ENCODE results near the gene WDR44.
A peak's percentile ranks its signal among the peaks of the same experiment; 100 is the strongest.

The WDR44 gene

GRCh38 chrX:118345045-118345463, 852 bp upstream of the WDR44 start:
- Histone ChIP-seq H3K4me3 (ENCODE audit: low read length) (peak overlapping the region; percentile 73), H3K36me3 (ENCODE audit: control insufficient read depth, low read length) (no peaks in the 10 kb centered on the region), H3K4me2 (ENCODE audit: low read length) (peak overlapping the region; percentile 77), H4K20me1 (ENCODE audit: control insufficient read depth, insufficient read depth, low read depth, low read length) (no peaks in the 10 kb centered on the region), H3K4me1 (ENCODE audit: control insufficient read depth, low read length) (peaks cover 27% of the 10 kb centered on the region), H3K27me3 (ENCODE audit: control insufficient read depth, low read length) (no peaks in the 10 kb centered on the region), H3K9me3 (ENCODE audit: control insufficient read depth, insufficient read depth, low read length) (no peaks in the 10 kb centered on the region), H3K79me2 (ENCODE audit: control insufficient read depth, low read length) (peaks cover 34% of the 10 kb centered on the region), H3K27ac (ENCODE audit: low read depth, low read length) (peak overlapping the region; percentile 53), H3K9me2 (replicated peaks; ENCODE audit: control insufficient read depth, low read length) (no peaks in the 10 kb centered on the region), H3F3A (ENCODE audit: control insufficient read depth, insufficient read depth) (no peaks in the 10 kb centered on the region)
- TF ChIP-seq CTCF (IDR thresholded peaks at IDR 0.05; ENCODE audit: low read depth, low read length, poor library complexity, severe bottlenecking), result no peak
- TF ChIP-seq EZH2phosphoT487 (IDR thresholded peaks at IDR 0.05; ENCODE audit: borderline replicate concordance, low read length), result no peak

- H3F3A ChIP-seq (ENCODE audit: control insufficient read depth, insufficient read depth), result no peaks in the 10 kb centered on the region
- H3K9me3 ChIP-seq (ENCODE audit: control insufficient read depth, insufficient read depth, low read length), result no peaks in the 10 kb centered on the region
- no peaks in the 10 kb centered on the region for H3K9me2 ChIP-seq (replicated peaks; ENCODE audit: control insufficient read depth, low read length)
- H3K36me3 ChIP-seq (ENCODE audit: control insufficient read depth, low read length), result no peaks in the 10 kb centered on the region
- peak overlapping the region; percentile 73 for H3K4me3 ChIP-seq (ENCODE audit: low read length)
- TF ChIP-seq CTCF (IDR thresholded peaks at IDR 0.05; ENCODE audit: low read depth, low read length, poor library complexity, severe bottlenecking) (no peak), EZH2phosphoT487 (IDR thresholded peaks at IDR 0.05; ENCODE audit: borderline replicate concordance, low read length) (no peak)
- peaks cover 44% of the 10 kb centered on the region for H3K79me2 ChIP-seq (ENCODE audit: control insufficient read depth, low read length)
- H3K27me3 ChIP-seq (ENCODE audit: control insufficient read depth, low read length), result no peaks in the 10 kb centered on the region
- peaks cover 37% of the 10 kb centered on the region for H3K4me1 ChIP-seq (ENCODE audit: control insufficient read depth, low read length)
- no peaks in the 10 kb centered on the region for H4K20me1 ChIP-seq (ENCODE audit: control insufficient read depth, insufficient read depth, low read depth, low read length)
- H3K4me2 ChIP-seq (ENCODE audit: low read length), result peak overlapping the region; percentile 84
- H3K27ac ChIP-seq (ENCODE audit: low read depth, low read length), result peak overlapping the region; percentile 72
Measured at GRCh38 chrX:118346258-118347094, 570 bp downstream of the WDR44 start.

GRCh38 chrX:118347131-118347530, 1.2 kb downstream of the WDR44 start:
- no peaks in the 10 kb centered on the region for H4K20me1 ChIP-seq (ENCODE audit: control insufficient read depth, insufficient read depth, low read depth, low read length)
- H3K27me3 ChIP-seq (ENCODE audit: control insufficient read depth, low read length), result no peaks in the 10 kb centered on the region
- no peaks in the 10 kb centered on the region for H3K36me3 ChIP-seq (ENCODE audit: control insufficient read depth, low read length)
- H3K9me2 ChIP-seq (replicated peaks; ENCODE audit: control insufficient read depth, low read length), result no peaks in the 10 kb centered on the region
- H3K9me3 ChIP-seq (ENCODE audit: control insufficient read depth, insufficient read depth, low read length), result no peaks in the 10 kb centered on the region
- peaks cover 44% of the 10 kb centered on the region for H3K79me2 ChIP-seq (ENCODE audit: control insufficient read depth, low read length)
- TF ChIP-seq CTCF (IDR thresholded peaks at IDR 0.05; ENCODE audit: low read depth, low read length, poor library complexity, severe bottlenecking) (no peak), EZH2phosphoT487 (IDR thresholded peaks at IDR 0.05; ENCODE audit: borderline replicate concordance, low read length) (no peak)
- H3K4me1 ChIP-seq (ENCODE audit: control insufficient read depth, low read length), result peaks cover 37% of the 10 kb centered on the region
- H3F3A ChIP-seq (ENCODE audit: control insufficient read depth, insufficient read depth), result no peaks in the 10 kb centered on the region
- peak overlapping the region; percentile 84 for H3K4me2 ChIP-seq (ENCODE audit: low read length)
- peak overlapping the region; percentile 73 for H3K4me3 ChIP-seq (ENCODE audit: low read length)
- H3K27ac ChIP-seq (ENCODE audit: low read depth, low read length), result peak overlapping the region; percentile 72

Measured in DOHH2 (cell line).